MM.1S (cell line): ENCODE measurements around the gene SPECC1.

ENCODE experiments used
- DNase-seq: peaks from one replicate; pipeline ENCODE4 v3.0.0-alpha.2; 2015
- H2AFZ ChIP-seq: fragments of 300-600 bp; sonication (generic); 2 replicates; pipeline ENCODE4 v1.6.0; 2016; ENCODE audit warnings: antibody characterized with exemption, low read length
- H3F3A ChIP-seq: fragments of 300-600 bp; sonication (generic); 2 replicates; pipeline ENCODE4 v1.6.1; 2016; ENCODE audit warnings: mild to moderate bottlenecking, antibody characterized with exemption, low read length, moderate library complexity, mixed read lengths; ENCODE audit not compliant: insufficient read depth
- H3K27ac ChIP-seq: fragments of 300-600 bp; sonication (generic); 2 replicates; pipeline ENCODE4 v1.5.1; 2016; ENCODE audit warnings: mild to moderate bottlenecking, low read length
- H3K27me3 ChIP-seq: fragments of 300-600 bp; sonication (generic); replicated peaks from 2 replicates; pipeline ENCODE4 v1.6.0; 2016; ENCODE audit warnings: low read length; ENCODE audit not compliant: insufficient read depth
- H3K36me3 ChIP-seq: fragments of 300-600 bp; sonication (generic); replicated peaks from 2 replicates; pipeline ENCODE4 v1.6.1; 2016; ENCODE audit warnings: mild to moderate bottlenecking, low read length, mixed read lengths; ENCODE audit not compliant: insufficient read depth
- H3K4me1 ChIP-seq: fragments of 300-600 bp; sonication (generic); 2 replicates; pipeline ENCODE4 v1.6.1; 2016; ENCODE audit warnings: low read length, mixed read lengths
- H3K4me2 ChIP-seq: fragments of 300-600 bp; sonication (generic); 2 replicates; pipeline ENCODE4 v1.6.0; 2016; ENCODE audit warnings: low read depth, low read length
- H3K4me3 ChIP-seq: fragments of 300-600 bp; sonication (generic); 2 replicates; pipeline ENCODE4 v1.5.1; 2016; ENCODE audit warnings: low read length, mixed read lengths
- H3K79me2 ChIP-seq: fragments of 300-600 bp; sonication (generic); 2 replicates; pipeline ENCODE4 v1.6.1; 2016; ENCODE audit warnings: mixed run types, low read length, mixed read lengths
- H3K9ac ChIP-seq: fragments of 300-600 bp; sonication (generic); 2 replicates; pipeline ENCODE4 v1.6.1; 2016; ENCODE audit warnings: low read length, mixed read lengths
- H3K9me2 ChIP-seq: fragments of 300-600 bp; sonication (generic); replicated peaks from 2 replicates; pipeline ENCODE4 v1.6.1; 2016; ENCODE audit warnings: mild to moderate bottlenecking, low read length, mixed read lengths; ENCODE audit not compliant: insufficient read depth
- H3K9me3 ChIP-seq: fragments of 300-600 bp; sonication (generic); replicated peaks from 2 replicates; pipeline ENCODE4 v1.6.1; 2016; ENCODE audit warnings: mild to moderate bottlenecking, low read length, mixed read lengths; ENCODE audit not compliant: insufficient read depth
- H4K20me1 ChIP-seq: fragments of 300-600 bp; sonication (generic); 2 replicates; pipeline ENCODE4 v1.6.1; 2016; ENCODE audit warnings: mild to moderate bottlenecking, low read length, moderate library complexity, mixed read lengths; ENCODE audit not compliant: insufficient read depth
- EZH2 ChIP-seq: fragments of 300-600 bp; sonication (generic); optimal IDR thresholded peaks from 2 replicates; pipeline ENCODE3; 2017; ENCODE audit warnings: low read depth, mild to moderate bottlenecking, antibody characterized with exemption, low read length, mixed read lengths
- EZH2phosphoT487 ChIP-seq: fragments of 300-600 bp; sonication (generic); IDR thresholded peaks from 2 replicates; pipeline ENCODE4 v1.6.1; 2018; ENCODE audit warnings: antibody characterized with exemption, low read length
- TF ChIP-seq, protein P1 (sequence below): fragments of 300-600 bp; sonication (generic); IDR thresholded peaks from 2 replicates; pipeline ENCODE4 v1.5.1; 2016; ENCODE audit warnings: antibody characterized with exemption, low read length, mixed read lengths

The SPECC1 gene

DNA sequence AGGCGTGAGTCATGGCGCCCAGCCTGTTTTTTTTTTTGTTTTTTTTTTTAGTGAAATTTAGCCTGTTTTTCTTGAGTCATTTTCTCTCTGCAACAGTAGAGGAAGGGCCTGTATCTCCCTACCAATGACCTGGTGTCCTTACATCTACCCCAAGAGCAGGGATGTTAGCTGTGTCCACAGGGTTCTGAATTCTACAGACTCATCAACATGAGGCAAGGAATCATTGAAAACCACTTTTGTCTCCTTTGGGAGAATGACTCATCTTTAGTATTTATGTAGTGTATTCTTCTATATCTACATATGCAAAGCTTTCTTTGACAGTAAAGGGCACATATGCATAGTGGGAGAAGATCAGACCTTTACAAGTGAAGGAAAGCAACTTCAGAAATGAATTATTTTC is 105.3 kb downstream of the SPECC1 start:
- no peak overlapping the region for H2AFZ ChIP-seq
- H3K79me2 ChIP-seq, result no peaks in the 10 kb centered on the region
- H3K36me3 ChIP-seq, result no peaks in the 10 kb centered on the region
- no peaks in the 10 kb centered on the region for H3K9me3 ChIP-seq
- H3K4me1 ChIP-seq, result no peaks in the 10 kb centered on the region
- no peaks in the 10 kb centered on the region for H3F3A ChIP-seq
- H3K4me3 ChIP-seq, result no peak overlapping the region
- no peak overlapping the region for H3K4me2 ChIP-seq
- TF ChIP-seq EZH2 (no peak), EZH2phosphoT487 (no peak)
- TF ChIP-seq, protein P1, sequence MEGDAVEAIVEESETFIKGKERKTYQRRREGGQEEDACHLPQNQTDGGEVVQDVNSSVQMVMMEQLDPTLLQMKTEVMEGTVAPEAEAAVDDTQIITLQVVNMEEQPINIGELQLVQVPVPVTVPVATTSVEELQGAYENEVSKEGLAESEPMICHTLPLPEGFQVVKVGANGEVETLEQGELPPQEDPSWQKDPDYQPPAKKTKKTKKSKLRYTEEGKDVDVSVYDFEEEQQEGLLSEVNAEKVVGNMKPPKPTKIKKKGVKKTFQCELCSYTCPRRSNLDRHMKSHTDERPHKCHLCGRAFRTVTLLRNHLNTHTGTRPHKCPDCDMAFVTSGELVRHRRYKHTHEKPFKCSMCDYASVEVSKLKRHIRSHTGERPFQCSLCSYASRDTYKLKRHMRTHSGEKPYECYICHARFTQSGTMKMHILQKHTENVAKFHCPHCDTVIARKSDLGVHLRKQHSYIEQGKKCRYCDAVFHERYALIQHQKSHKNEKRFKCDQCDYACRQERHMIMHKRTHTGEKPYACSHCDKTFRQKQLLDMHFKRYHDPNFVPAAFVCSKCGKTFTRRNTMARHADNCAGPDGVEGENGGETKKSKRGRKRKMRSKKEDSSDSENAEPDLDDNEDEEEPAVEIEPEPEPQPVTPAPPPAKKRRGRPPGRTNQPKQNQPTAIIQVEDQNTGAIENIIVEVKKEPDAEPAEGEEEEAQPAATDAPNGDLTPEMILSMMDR, result no peak
- H3K27ac ChIP-seq, result no peak overlapping the region
- no peak overlapping the region for H3K9ac ChIP-seq
- H3K27me3 ChIP-seq, result no peaks in the 10 kb centered on the region
- DNase-seq, result no peak
- H3K9me2 ChIP-seq, result no peaks in the 10 kb centered on the region
- no peaks in the 10 kb centered on the region for H4K20me1 ChIP-seq

DNA sequence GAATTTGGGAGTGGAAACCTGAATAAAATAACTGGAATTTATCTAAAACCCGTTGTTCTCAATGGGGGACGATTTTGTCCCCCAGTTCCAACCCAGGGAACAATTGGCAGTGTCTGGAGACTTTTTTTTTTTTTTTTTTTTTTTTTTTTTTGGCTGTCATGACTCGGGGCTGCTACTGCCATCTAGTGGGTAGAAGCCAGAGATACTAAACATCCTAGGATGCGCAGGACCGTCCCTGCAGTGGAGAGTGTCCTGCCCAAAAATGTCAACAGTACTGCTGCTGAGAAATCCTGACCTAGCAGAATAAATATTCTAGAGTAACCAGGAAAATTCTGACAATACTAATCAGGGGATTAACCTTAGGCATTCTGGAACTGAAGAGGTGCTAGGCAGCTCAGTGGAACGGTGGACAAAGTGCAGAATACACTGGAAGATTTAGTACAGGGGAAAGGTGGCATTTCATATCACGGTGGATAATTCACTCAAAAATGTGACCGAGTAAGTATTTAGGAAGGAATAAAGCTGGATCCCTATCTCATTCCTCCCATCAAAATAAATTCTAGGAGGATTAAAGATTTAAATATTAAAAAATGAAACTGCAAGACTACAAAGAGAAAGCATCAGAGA is 107.6 kb downstream of the SPECC1 start:
- TF ChIP-seq EZH2 (no peak), EZH2phosphoT487 (no peak)
- TF ChIP-seq, protein P1, result peak; percentile 71
- no peaks in the 10 kb centered on the region for H3K36me3 ChIP-seq

DNA sequence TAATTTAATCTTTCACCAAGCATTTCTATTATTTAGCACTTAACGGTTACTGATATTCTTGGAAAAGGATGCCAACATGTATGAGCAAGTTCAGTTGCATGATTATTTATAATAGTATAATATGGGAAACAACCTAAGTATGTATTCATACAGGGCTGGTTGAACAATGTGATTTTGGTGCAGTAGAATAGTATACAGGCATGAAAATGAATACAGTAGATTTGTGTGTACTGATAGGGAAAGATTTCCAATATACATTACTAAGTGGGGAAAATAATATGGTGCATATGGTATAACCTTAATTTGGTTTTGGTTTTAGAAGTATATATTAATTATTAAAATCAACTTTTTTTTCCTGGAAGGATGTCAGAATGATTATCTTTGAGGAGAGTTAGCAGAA is 109.1 kb downstream of the SPECC1 start:
- Histone ChIP-seq H3K9ac (no peak overlapping the region), H3K27ac (no peak overlapping the region), H3K4me1 (no peaks in the 10 kb centered on the region), H2AFZ (no peak overlapping the region), H3F3A (no peaks in the 10 kb centered on the region), H3K4me3 (no peak overlapping the region), H3K27me3 (no peaks in the 10 kb centered on the region), H3K9me3 (no peaks in the 10 kb centered on the region), H3K9me2 (no peaks in the 10 kb centered on the region), H3K36me3 (no peaks in the 10 kb centered on the region), H4K20me1 (no peaks in the 10 kb centered on the region), H3K79me2 (0 out of 2 replicates have a peak, but pooled peaks cover 12% of the 10 kb centered on the region), H3K4me2 (no peak overlapping the region)
- no peak for DNase-seq
- TF ChIP-seq, protein P1, result no peak

More for the DNA sequence above, 107.6 kb downstream of the SPECC1 start:
- H3K9ac ChIP-seq, result no peak overlapping the region
- no peak overlapping the region for H3K4me3 ChIP-seq
- DNase-seq, result peak; percentile 71
- H3K4me1 ChIP-seq, result no peaks in the 10 kb centered on the region
- H3K79me2 ChIP-seq, result 0 out of 2 replicates have a peak, but pooled peaks cover 4% of the 10 kb centered on the region
- no peaks in the 10 kb centered on the region for H3K27me3 ChIP-seq
- no peak overlapping the region for H3K27ac ChIP-seq
- no peaks in the 10 kb centered on the region for H3K9me2 ChIP-seq
- H2AFZ ChIP-seq, result no peak overlapping the region
- H3F3A ChIP-seq, result no peaks in the 10 kb centered on the region
- H3K9me3 ChIP-seq, result no peaks in the 10 kb centered on the region
- H3K4me2 ChIP-seq, result no peak overlapping the region
- no peaks in the 10 kb centered on the region for H4K20me1 ChIP-seq
